ENCODE measurements around the gene NACC2.

GRCh38 chr9:136080716-136081112 is 14.4 kb downstream of the NACC2 start:
- TF ChIP-seq CTCF (IDR thresholded peaks at IDR 0.05) (no peak), POLR2A (IDR thresholded peaks at IDR 0.05) (no peak)
